Calu3 (cell line): ENCODE measurements around the gene GPSM1. TPM values are rescaled to one million over a fixed set of nuclear protein-coding genes. Genes with fewer than 3 reads are reported as not detected.
A peak's percentile ranks its signal among the peaks of the same experiment; 100 is the strongest.

Source experiments
- BruUV-seq: library from RNA; stranded (reverse); fragments of 400-500 nt; replicated peaks from 2 replicates; lab custom pipeline; 2021; lab: Mats Ljungman, UMichigan
- CTCF ChIA-PET: fragments of 300-600 bp; sonication (Branson Sonifier 250); formaldehyde crosslinking; loops from one replicate; lab custom pipeline; 2022; ENCODE audit warnings: antibody characterized with exemption; lab: Charles Lee
- DNase-seq: peaks from one replicate; pipeline ENCODE4 v3.0.0; 2022
- H3K27ac Mint-ChIP-seq: one replicate; pipeline ENCODE4 v1.8.0; 2022; ENCODE audit warnings: mixed read lengths; ENCODE audit not compliant: unreplicated experiment
- H3K27me3 Mint-ChIP-seq: one replicate; pipeline ENCODE4 v1.8.0; 2022; ENCODE audit warnings: mixed read lengths; ENCODE audit not compliant: unreplicated experiment
- H3K36me3 Mint-ChIP-seq: one replicate; pipeline ENCODE4 v1.8.0; 2022; ENCODE audit warnings: mild to moderate bottlenecking, moderate library complexity, mixed read lengths; ENCODE audit not compliant: insufficient read depth, unreplicated experiment
- H3K4me1 Mint-ChIP-seq: one replicate; pipeline ENCODE4 v1.8.0; 2022; ENCODE audit warnings: mild to moderate bottlenecking, low read depth, mixed read lengths; ENCODE audit not compliant: unreplicated experiment
- H3K4me3 Mint-ChIP-seq: one replicate; pipeline ENCODE4 v1.8.0; 2022; ENCODE audit warnings: mild to moderate bottlenecking, low read depth, moderate library complexity, mixed read lengths; ENCODE audit not compliant: unreplicated experiment
- H3K9me3 Mint-ChIP-seq: one replicate; pipeline ENCODE4 v1.8.0; 2022; ENCODE audit warnings: low read depth, mixed read lengths; ENCODE audit not compliant: unreplicated experiment
- CTCF ChIP-seq: fragments of 200-600 bp; IDR thresholded peaks from one replicate; pipeline ENCODE4 v1.8.0; 2022; ENCODE audit warnings: antibody characterized with exemption; ENCODE audit not compliant: unreplicated experiment
- intact Hi-C: fragments of 100-400 bp; cut with micrococcal nuclease; formaldehyde crosslinking; loops from one replicate; pipeline ENCODE4 v1.10.0; 2022; ENCODE audit not compliant: unreplicated experiment
- total RNA-seq: library from RNA; stranded (reverse); gene quantifications from 2 replicates; pipeline ENCODE4 v1.2.3, GENCODE V29; 2022

Gene GPSM1
- total RNA-seq, 1 experiment from 2014 or later = 3.9 TPM

GRCh38 chr9:136345281-136346156 is 18.2 kb downstream of the GPSM1 start:
- peak; percentile 68 for DNase-seq
- Mint-ChIP-seq H3K4me1 (no peaks in the 10 kb centered on the region), H3K9me3 (no peaks in the 10 kb centered on the region), H3K36me3 (no peaks in the 10 kb centered on the region), H3K27ac (no peak overlapping the region), H3K4me3 (no peak overlapping the region), H3K27me3 (no peaks in the 10 kb centered on the region)
- peak; percentile 34 for TF ChIP-seq CTCF
- CTCF ChIA-PET = interaction anchor here (0.9 to 1.6 kb wide), 6 partner anchors 8 to 142 kb away, joined by 3 to 7 read pairs (median 4); partner anchors contain the start of genes DNLZ, ENTR1 and PMPCA
- intact Hi-C loops = no loop called here
- no TSS peak for BruUV-seq

GRCh38 chr9:136346157-136346481 is 18.8 kb downstream of the GPSM1 start:
- no TSS peak for BruUV-seq
- Mint-ChIP-seq H3K27me3 (no peaks in the 10 kb centered on the region), H3K4me1 (no peaks in the 10 kb centered on the region), H3K36me3 (no peaks in the 10 kb centered on the region), H3K9me3 (no peaks in the 10 kb centered on the region), H3K4me3 (no peak overlapping the region), H3K27ac (no peak overlapping the region)
- DNase-seq = no peak
- intact Hi-C loops = no loop called here
- no peak for TF ChIP-seq CTCF
- CTCF ChIA-PET = interaction anchor here (0.9 to 1.6 kb wide), 6 partner anchors 9 to 141 kb away, joined by 3 to 7 read pairs (median 4); partner anchors contain the start of genes DNLZ, ENTR1 and PMPCA

GRCh38 chr9:136346927-136347465 is 19.7 kb downstream of the GPSM1 start:
- no TSS peak for BruUV-seq
- H3K27ac Mint-ChIP-seq = no peak overlapping the region
- no peaks in the 10 kb centered on the region for H3K9me3 Mint-ChIP-seq
- H3K4me1 Mint-ChIP-seq = no peaks in the 10 kb centered on the region
- TF ChIP-seq CTCF = no peak
- CTCF ChIA-PET = no interaction called here
- H3K27me3 Mint-ChIP-seq = no peaks in the 10 kb centered on the region
- H3K36me3 Mint-ChIP-seq = no peaks in the 10 kb centered on the region
- intact Hi-C loops = no loop called here
- H3K4me3 Mint-ChIP-seq = no peak overlapping the region
- no peak for DNase-seq

- Mint-ChIP-seq H3K9me3 (no peaks in the 10 kb centered on the region), H3K27ac (no peak overlapping the region), H3K27me3 (no peaks in the 10 kb centered on the region), H3K4me1 (no peaks in the 10 kb centered on the region), H3K36me3 (no peaks in the 10 kb centered on the region), H3K4me3 (no peak overlapping the region)
- intact Hi-C loops = no loop called here
- CTCF ChIA-PET = no interaction called here
- BruUV-seq = no TSS peak
- TF ChIP-seq CTCF = no peak
- no peak for DNase-seq
These were observed 20.3 kb downstream of the GPSM1 start for GRCh38 chr9:136347472-136348256.
